NCI-H1417 treated with DMSO at 0.1 percent for 48 hours (cell line): ENCODE data around the gene VIM.
"Not testable (repeated sequence)": the region's sequence is repeated elsewhere in the genome, so short reads cannot be mapped to it uniquely, and the experiment has no call there.

Source experiments
- DNase-seq: peaks from one replicate; lab custom pipeline; 2025; lab: John Stamatoyannopoulos, UW

The VIM gene

DNA sequence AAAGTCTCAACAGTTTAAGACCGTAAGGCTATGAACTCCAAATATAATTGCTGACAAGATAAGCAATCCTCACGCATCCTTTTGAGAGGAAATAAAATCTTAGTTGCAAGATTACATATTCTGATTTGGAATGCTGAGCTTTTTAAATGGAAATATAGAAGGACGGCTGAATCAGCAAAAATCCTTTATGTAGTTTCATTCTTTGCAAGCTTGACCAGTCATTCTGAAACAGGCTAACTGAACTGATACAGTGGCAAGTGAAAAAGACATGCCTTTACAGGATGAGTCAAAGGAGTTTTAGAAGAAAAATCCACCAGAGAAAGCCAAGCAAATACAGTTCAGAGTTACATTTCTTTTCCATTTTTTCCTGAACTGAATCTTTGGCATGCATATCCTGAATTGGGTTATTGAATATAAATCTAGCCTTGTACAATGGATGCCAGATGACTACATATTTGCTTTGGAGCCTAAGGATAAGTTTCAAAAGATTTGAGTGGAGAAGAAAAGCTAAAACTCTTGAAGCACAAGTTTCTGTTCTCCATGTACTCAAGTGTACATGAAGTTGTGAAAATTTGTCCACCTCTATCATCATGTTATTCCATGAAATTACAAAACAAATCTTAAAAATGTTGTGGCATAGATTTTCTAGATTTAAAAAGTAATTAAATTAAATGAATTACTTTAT, 4.4 kb downstream of the VIM start:
- no peak for DNase-seq

DNA sequence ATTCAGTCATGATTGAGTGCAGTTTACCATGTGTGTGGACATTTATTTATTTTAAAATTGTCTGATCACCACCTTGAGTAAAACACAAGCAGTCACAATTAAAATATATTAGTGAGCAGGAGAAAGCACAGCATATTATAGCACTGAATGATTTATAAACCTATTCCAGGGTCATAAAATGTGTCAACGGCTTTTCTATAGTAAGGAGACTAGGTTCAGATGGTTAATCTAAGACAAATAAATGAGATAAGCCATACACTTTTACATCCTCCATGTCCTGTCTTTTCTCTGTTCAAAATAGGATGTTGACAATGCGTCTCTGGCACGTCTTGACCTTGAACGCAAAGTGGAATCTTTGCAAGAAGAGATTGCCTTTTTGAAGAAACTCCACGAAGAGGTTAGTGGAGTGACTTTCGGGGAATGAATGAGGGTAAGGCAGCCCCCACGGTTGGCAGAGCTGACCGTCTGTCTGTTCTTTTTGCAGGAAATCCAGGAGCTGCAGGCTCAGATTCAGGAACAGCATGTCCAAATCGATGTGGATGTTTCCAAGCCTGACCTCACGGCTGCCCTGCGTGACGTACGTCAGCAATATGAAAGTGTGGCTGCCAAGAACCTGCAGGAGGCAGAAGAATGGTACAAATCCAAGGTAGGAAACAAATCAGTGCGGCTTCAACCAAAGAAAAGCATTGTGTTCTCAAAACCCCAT, 5.4 kb downstream of the VIM start:
- no peak for DNase-seq

DNA sequence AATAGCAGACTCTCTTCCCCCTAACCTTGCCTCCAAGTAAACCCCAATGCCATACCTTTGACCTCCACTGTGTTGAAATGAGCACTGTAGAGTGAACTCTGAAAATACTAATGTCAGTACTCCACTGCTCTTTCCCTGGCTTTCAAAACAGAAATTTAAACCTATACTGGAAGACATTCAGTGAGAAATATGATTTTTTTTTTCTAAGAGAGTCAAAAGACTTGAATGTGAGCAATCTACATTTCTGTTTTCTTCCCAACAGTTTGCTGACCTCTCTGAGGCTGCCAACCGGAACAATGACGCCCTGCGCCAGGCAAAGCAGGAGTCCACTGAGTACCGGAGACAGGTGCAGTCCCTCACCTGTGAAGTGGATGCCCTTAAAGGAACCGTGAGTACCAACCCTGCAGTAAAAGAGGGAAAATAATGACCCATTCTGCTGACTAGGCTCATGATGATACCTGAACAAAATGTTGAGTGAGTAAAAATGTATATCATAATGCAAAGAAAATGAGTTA, 6.4 kb downstream of the VIM start:
- DNase-seq: no peak

DNA sequence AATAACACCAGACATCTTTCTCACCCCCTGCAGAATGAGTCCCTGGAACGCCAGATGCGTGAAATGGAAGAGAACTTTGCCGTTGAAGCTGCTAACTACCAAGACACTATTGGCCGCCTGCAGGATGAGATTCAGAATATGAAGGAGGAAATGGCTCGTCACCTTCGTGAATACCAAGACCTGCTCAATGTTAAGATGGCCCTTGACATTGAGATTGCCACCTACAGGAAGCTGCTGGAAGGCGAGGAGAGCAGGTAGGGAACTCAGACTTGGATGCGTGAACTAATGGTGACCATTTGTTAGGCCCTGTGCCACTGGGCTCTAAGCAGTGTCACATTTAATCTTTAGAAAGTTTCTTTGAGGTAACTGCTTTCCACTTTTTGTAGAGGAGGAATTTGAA, 7.1 kb downstream of the VIM start:
- DNase-seq: no peak

DNA sequence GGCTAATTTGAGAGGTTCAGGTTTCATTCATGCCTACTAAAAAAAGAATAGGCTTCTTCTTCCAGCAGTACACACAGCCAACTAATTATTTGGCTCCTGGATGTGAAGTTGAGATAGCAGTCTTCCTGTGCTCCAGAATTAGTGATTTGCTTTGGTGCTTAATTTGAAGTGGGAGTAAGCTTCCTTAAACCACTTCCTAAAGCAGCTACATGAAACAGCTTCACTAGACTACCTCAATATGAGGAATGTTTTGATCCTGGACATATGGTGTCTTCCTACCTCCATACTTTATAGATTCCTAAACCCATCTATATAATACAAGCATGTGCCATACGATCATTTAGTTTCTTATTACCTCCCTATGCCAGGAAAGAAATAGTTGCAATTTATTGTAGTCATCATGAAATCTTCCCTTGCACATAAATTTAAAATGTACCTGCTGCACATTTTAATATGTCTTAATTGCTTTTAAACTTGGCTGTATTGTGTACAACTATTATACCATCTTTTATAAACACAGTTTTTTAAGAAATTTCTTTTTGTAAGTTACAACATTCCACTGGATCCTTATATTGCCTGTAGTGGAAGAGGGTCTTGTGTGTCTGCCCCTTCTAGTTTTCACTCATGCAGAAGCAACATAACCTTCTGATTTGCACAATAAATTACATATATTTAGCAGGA, 8.6 kb downstream of the VIM start:
- DNase-seq: no peak

DNA sequence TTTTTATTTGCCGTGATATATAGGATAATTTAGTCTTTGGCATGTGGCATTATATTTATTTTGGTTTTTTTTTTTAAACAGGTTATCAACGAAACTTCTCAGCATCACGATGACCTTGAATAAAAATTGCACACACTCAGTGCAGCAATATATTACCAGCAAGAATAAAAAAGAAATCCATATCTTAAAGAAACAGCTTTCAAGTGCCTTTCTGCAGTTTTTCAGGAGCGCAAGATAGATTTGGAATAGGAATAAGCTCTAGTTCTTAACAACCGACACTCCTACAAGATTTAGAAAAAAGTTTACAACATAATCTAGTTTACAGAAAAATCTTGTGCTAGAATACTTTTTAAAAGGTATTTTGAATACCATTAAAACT, 9.1 kb downstream of the VIM start:
- DNase-seq: no peak

DNA sequence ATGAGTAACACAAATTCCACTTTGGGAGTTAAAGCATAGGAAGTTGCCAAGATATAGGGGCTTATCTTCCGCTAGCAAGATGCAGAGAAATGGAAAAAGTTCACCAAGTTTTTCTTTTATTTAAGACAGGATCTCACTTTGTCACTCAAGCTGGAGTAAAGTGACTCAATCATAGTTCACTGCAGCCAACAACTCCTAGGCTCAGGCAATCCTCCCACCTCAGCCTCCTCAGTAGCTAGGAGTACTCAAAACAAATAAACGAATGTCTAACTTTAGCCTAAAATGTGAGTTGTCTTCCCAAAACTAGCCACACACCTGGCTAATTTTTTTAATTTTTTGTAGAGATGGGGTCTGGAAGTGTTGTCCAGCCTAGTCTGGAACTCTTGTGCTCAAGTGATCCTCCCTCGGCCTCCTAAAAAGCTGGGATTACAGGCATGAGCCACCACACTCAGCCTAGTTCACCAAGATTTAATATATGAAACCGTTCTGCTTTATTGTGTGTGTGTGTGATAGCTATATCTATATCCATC, 9.9 kb downstream of the VIM start:
- DNase-seq: no peak

DNA sequence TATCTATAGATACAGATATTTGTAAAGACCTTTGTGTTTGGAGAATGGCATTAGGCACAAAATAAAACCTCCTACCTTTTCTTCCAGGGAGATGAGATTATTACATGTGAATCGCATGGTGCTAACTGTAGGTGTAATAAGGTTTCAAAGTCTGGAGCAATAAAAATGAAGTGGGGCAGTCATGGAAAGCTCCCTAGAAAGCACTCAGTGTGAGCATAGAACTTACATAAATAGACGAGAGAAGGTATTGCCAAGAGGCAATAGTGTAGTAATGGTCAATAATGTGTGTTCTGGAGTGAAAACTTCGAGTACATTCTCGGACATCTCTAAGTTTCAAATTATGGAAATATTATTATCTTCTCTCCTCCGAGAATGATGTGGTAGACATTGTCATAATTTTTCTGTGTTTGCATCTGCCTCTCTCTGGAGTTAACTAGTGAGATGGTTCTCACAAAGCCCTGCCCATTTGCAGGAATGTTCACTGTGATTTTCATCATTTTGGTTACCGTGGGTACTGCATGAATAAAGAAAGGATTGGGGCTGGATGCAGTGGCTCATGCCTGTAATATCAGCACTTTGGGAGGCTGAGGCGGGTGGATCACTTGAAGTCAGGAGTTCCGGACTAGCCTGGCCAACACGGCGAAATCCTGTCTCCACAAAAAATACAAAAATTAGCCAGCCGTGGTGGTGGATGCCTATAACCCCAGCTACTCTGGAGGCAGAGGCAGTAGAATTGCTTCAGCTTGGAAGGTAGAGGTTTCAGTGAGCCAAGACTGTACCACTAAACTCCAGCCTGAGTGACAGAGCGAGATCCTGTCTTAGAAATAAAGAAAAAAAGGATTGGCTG, 10.6 kb downstream of the VIM start:
- DNase-seq: no peak

DNA sequence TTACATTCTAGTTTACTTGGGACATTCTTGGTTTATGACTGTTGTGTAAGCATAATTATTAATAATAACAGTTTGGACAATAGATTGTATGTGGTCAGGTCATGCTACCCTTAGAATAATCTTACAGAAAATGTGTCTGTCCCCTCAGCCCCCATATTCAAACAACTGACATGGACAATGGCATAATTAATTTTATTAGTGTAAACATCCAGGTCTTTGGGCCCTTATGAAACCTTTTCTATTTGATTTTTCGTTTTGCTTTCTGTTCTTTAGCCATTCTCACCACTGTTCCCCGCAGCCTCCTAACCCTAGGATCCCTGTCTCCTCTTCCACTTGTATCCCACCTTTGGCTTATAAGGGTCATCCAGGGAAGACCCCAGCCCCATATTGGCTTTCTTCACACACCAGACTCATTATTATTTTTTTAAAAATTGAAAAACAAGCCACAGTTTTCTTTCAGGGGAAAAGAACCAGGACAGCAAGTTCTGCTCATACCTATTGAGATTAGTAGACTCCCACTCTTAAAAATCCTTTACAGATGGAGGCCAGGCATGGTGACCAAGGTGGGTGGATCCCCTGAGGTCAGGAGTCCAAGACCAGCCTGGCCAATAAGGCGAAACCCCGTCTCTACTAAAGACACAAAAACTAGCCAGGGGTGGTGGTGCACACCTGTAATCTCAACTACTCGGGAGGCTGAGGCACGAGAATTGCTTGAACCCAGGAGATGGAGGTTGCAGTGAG, 11.5 kb downstream of the VIM start:
- DNase-seq: no peak

DNA sequence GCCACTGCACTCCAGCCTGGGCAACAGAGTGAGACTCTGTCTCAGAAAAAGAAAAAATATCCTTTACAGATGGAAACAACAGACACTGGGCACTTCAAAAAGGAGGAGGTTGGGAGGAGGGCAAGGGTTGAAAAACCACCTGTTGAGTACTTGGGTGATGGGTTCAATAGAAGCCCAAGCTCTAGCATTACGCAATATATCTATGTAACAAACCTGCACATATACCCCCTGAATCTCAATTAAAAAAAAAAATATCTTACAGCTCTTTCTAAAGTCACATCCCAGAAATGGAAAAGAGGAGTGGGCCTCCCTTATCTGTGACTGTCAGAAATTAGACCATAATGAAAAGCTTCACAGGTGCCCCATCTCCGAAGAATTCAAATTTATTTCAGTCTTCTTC, 12.1 kb downstream of the VIM start:
- DNase-seq: no peak

DNA sequence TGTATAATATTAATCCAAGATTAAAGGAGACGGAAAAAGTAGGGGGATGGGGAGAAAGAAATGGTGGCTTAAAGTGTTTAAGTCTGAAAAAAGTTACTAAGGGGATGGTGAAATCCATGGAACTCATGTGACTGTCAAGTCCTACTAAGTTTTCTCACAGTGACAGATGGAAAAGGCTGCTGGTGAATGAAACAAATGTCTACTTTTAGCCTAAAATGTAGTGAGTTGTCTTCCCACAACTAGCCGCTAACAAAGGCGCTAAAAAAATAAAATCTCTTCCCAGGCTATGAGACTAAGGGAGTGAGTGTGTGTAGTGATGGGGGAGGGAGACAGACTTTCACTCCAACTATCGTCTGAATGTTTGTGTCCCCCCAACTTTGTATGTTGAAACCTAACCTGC, 12.6 kb downstream of the VIM start:
- no peak for DNase-seq

DNA sequence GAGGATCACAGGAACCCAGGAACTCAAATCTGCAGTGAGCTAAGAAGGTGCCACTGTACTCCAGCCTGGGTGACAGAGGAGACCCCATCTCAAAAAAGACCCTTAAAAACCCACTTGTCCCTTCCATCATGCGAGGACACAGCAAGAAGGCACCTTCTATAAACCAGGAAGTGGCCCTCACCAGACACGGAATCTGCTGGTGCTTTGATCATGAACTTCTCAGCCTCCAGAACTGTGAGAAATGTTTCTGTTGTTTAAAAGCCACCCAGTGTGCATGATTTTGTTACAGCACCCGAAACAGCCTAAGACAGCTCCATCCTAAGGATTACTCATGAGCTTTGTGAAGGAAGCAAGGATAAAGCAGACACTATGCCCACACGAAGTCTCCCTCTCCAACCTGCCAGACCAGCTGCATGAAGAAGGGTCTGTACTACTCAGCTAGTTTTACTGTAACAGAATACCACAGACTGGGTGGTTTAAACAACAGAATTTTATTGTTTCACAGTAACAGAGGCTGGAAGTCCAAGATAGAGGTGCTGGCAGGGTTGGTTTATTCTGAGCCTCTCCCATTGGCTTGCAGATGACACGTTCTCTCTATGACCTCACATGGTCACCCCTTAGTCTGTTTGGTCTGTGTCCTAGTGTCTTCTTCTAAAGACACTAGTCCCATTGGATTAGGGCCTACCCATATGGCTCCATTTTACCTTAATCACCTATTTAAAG, 13.7 kb downstream of the VIM start:
- no peak for DNase-seq

DNA sequence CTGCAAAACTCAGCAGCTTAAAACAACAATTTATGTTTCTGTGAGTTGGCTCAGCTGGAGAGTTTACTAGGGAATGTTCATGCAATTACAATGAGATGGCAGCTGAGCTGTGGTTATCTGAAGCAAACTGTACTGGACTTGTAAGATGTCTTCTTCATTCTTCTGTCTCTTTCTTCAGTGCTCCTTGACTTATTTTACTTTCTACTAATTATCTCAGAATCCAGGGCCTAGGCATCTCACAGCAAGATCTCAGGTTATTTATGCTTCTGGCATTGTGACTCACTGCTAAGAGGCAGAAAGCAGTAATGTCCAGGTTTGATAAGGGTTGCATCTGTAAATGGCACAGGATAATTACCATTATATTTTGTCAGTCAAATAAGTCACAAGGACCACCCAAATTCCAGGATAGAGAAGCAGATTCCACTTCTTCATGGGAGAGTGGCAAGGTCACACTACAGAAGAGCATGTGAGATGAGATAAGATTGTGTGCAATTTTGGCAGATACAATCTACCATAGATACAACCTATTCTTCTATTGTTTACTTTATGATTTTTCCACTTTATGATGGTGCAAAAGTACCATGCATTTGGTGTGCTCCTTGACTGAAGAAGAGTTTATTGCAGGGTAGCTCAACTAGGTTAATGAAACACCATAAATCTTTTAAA, 16.8 kb downstream of the VIM start:
- no peak for DNase-seq

DNA sequence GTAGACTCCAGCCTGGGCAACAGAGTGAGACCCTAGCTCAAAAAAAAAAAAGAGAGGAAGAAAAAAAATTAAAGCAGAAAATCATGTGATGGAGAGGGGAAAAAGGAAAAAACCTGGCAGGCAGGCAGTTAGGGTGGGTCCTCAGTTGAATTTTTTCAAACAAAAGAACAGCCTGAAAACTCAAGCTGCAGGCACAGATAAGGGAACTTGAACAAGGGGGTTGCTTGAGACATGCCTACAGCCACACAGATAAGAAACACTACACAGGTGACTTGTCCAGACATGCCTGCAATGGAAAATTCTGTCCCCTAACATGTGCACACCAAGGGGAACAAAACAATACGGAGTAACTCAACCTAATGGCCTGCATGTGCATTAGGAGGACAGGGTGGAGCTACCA, 19.2 kb downstream of the VIM start:
- no peak for DNase-seq

DNA sequence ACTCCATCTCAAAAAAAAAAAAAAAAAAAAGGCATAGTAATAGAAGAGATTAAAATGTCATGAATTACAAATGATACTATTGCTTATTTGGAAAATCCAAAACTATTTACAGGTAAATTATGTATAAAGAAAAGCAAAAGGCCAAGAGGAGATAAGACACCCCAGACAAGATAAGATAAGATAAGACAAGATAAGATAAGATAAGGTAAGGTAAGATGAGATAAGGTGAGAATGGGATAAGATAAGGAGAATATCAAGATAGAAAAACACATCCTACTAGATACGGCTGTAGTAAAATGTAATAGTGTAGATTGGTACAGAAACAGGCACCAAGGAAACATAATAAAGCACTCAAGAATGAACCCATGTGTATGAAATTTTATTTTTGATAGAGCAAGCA, 20.9 kb downstream of the VIM start:
- no peak for DNase-seq

DNA sequence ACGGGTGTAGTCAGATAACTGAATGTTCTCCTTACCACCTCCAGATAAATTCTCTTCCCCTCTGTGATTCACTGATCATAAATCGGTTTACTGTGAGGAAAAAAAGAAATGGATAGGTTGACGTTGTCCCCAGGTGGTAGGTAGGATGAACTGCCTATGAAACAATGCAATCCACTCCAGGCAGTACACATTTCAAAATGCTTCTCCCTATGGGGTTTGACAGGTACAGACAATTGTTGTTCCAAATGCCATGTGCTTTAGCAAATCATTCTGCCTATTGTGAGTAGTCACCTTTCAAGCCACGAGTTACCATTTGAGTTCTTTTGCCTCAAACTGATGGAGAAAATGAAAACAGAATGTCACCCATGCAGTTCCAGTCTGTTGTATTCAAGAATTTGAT, 21.8 kb downstream of the VIM start:
- no peak for DNase-seq

DNA sequence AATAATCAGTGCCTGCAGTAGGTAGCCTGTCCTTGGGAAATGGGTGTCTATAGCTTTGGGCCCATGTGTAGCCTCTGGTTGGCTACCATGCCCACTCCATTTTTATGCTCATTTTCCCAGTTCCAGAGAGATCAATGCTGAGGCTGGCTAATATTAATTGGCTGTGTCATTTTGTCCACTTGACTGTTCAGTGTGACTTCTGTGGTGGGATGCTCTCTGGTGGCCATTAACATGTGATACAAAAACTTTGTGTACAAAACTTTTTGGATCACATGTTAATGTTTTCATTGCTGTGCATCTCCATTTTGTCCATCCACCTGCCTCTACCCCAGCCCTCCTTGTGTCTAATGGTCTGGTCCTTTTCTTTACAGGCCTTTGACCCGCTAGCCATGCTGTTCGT, 22.7 kb downstream of the VIM start:
- DNase-seq: no peak

DNA sequence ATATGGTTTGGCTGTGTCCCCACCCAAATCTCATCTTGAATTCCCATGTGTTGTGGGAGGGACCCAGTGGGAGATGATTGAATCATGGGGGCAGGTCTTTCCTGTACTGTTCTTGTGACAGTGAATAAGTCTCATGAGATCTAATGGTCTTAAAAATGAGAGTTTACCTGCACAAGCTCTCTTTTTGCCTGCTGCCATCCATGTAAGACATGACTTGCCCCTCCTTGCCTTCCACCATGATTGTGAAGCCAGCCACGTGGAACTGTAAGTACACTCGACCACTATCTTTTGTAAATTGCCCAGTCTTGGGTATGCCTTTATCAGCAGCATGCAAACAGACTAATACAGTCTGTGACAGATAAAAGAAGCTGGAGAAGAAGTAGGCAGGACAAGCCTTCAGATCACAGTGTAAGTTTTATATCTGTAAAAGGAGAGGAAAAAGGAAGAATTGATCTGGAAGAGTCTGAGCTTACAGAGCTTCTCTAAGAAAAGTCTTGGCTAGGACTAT, 26.6 kb downstream of the VIM start:
- not testable (repeated sequence) for DNase-seq

DNA sequence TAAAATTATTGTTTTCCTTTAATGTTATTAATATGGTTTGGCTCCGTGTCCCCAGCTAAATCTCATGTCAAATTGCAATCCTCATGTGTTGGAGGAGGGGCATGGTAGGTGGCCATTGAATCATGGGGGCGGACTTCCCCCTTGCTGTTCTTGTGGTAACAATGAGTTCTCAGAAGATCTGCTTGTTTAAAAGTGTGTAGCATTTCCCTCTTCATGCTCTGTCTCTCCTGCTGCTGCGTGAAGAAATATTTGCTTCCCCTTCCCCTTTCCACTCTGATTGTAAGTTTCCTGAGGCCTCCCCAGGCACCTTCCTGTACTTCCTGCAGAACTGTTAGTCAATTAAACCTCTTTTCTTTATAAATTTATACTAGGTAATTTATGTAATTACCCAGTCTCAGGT, 27.5 kb downstream of the VIM start:
- no peak for DNase-seq

DNA sequence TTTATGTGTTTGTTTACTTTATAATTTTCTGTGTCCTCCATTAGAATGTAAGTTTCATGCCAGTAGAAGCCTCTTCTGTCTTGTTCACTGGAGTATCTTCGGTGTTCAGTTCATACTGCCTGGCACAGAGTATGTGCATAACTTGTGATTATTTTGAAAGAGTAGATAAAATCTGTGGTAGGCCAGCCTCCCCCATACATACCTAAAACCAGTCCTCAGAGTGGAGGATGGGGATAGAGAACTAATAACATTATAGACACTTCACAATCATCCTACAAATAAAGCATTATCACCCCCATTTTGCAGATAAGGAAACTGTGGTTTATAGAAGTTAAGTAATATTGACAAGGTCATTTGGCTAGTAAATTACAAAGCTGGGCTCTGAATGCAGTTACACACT, 28.0 kb downstream of the VIM start:
- no peak for DNase-seq
